K562 (cell line): ENCODE measurements around the gene PLPPR2. TPM values are rescaled to one million over a fixed set of nuclear protein-coding genes. Genes with fewer than 3 reads are reported as not detected.

Experiments used
- ATAC-seq: fragments of 200-7000 bp; cut with Tn5 transposase; 3 replicates; pipeline ENCODE4 v1.9.1; 2020; ENCODE audit warnings: moderate library complexity
- BruUV-seq: library from RNA; stranded (reverse); fragments of 400-500 nt; replicated peaks from 2 replicates; lab custom pipeline; 2021; lab: Mats Ljungman, UMichigan
- CTCF ChIA-PET: fragments of 300-600 bp; formaldehyde crosslinking; extraction: SDS; loops from one replicate; lab custom pipeline; 2021; ENCODE audit warnings: low intra/inter-chr PET ratio; lab: Yijun Ruan, JAX
- POLR2A ChIA-PET: fragments of 300-600, 350-650 bp; sonication (Branson Sonifier 250); formaldehyde crosslinking; extraction: SDS; loops from one replicate; lab custom pipeline; 2021; ENCODE audit warnings: antibody characterized with exemption, inconsistent platforms; lab: Yijun Ruan, JAX
- DNase-seq, 4 experiments: peaks; one replicate each; pipeline versions ENCODE4 v3.0.0 to v3.0.0-alpha.2; 2011 to 2018; ENCODE audit warnings: low spot score in 3 of 4, mixed read lengths in 3 of 4; ENCODE audit errors: extremely low read depth in 1 of 4
- FAIRE-seq: peaks from 2 replicates; lab custom pipeline; 2011; peaks lifted over from hg19 to GRCh38; lab: Jason Lieb, UNC
- H2AFZ ChIP-seq: 2 replicates; pipeline ENCODE4 v1.6.0; 2011; ENCODE audit warnings: low read depth, low read length, control low read depth, inconsistent platforms
- H3K27ac ChIP-seq: fragments of 200-600 bp; 3 replicates; pipeline ENCODE4 v1.8.0; 2011; ENCODE audit warnings: low read depth, mild to moderate bottlenecking, control low read depth, inconsistent platforms, low read length, moderate library complexity, mixed read lengths; ENCODE audit errors: extremely low read depth
- H3K27me3 ChIP-seq, 2 experiments: fragments of 300-600 bp in 1 of 2; 2 replicates in 1 of 2; 3 replicates in 1 of 2; pipeline versions ENCODE4 v1.6.0 to v1.8.0; 2011; ENCODE audit warnings: inconsistent platforms in 2 of 2, low read length in 2 of 2, mild to moderate bottlenecking in 1 of 2, mixed read lengths in 1 of 2, moderate library complexity in 1 of 2; ENCODE audit not compliant: control insufficient read depth in 2 of 2, insufficient read depth in 2 of 2
- H3K36me3 ChIP-seq: fragments of 300-600 bp; 3 replicates; pipeline ENCODE4 v1.8.0; 2011; ENCODE audit warnings: mild to moderate bottlenecking, low read length, inconsistent platforms; ENCODE audit not compliant: control insufficient read depth, insufficient read depth
- H3K4me1 ChIP-seq, 2 experiments: fragments of 200-600 bp in 1 of 2; replicated peaks in 1 of 2; 2 replicates in 1 of 2; 3 replicates in 1 of 2; pipeline versions ENCODE4 v1.5.1 to v1.8.0; 2011; ENCODE audit warnings: inconsistent platforms in 2 of 2, low read length in 2 of 2, mild to moderate bottlenecking in 1 of 2, mixed read lengths in 1 of 2, moderate library complexity in 1 of 2; ENCODE audit not compliant: control insufficient read depth in 2 of 2, insufficient read depth in 2 of 2
- H3K4me2 ChIP-seq: 2 replicates; pipeline ENCODE4 v1.6.1; 2011; ENCODE audit warnings: low read length, control low read depth, inconsistent platforms, mixed read lengths; ENCODE audit not compliant: insufficient read depth
- H3K4me3 ChIP-seq: fragments of 200-600 bp; sonication (generic), shearing (Covaris generic); 2 replicates; pipeline ENCODE4 v1.5.1; 2016; ENCODE audit warnings: control low read depth, inconsistent platforms
- H3K79me2 ChIP-seq: fragments of 200-600 bp; 3 replicates; pipeline ENCODE4 v1.8.0; 2011; ENCODE audit warnings: low read length, inconsistent platforms; ENCODE audit not compliant: control insufficient read depth, insufficient read depth
- H3K9ac ChIP-seq, 2 experiments: 2 replicates each; pipeline versions ENCODE4 v1.6.0 to v1.6.1; 2011; ENCODE audit warnings: low read depth in 2 of 2, low read length in 2 of 2, control low read depth in 1 of 2, inconsistent platforms in 1 of 2, mild to moderate bottlenecking in 1 of 2, mixed read lengths in 1 of 2; ENCODE audit not compliant: insufficient read depth in 1 of 2
- H3K9me1 ChIP-seq: one replicate; pipeline ENCODE4 v1.6.0; 2011; ENCODE audit warnings: inconsistent platforms, mild to moderate bottlenecking, low read length, moderate library complexity; ENCODE audit not compliant: control insufficient read depth, insufficient read depth
- H3K9me3 ChIP-seq: replicated peaks from 2 replicates; pipeline ENCODE4 v1.5.1; 2011; ENCODE audit warnings: low read depth, low read length, inconsistent platforms; ENCODE audit not compliant: control insufficient read depth, insufficient read depth
- H4K20me1 ChIP-seq: replicated peaks from 2 replicates; pipeline ENCODE4 v1.6.1; 2011; ENCODE audit warnings: low read length, inconsistent platforms, mixed read lengths; ENCODE audit not compliant: control insufficient read depth, insufficient read depth
- CREM ChIP-seq: IDR thresholded peaks from 2 replicates; pipeline ENCODE4 v1.6.1; 2014; ENCODE audit warnings: antibody characterized with exemption, low read depth
- DNMT1 ChIP-seq: fragments of 450-650 bp; IDR thresholded peaks from 2 replicates; pipeline ENCODE4 v1.6.1; 2016; ENCODE audit warnings: antibody characterized with exemption, mild to moderate bottlenecking
- HIVEP1 ChIP-seq: fragments of 250-450 bp; sonication (Bioruptor Pico); IDR thresholded peaks from 2 replicates; pipeline ENCODE4 v1.4.0; 2020; ENCODE audit warnings: mild to moderate bottlenecking
- MAFK ChIP-seq: IDR thresholded peaks from 2 replicates; pipeline ENCODE4 v1.6.1; 2011; ENCODE audit warnings: low read length, improper control_type of control experiment
- RBM14 ChIP-seq: fragments of 200-400 bp; formaldehyde crosslinking; IDR thresholded peaks from 2 replicates; pipeline ENCODE4 v1.6.1; 2018; ENCODE audit warnings: low read depth, mild to moderate bottlenecking, low read length, moderate library complexity, borderline replicate concordance; ENCODE audit not compliant: insufficient read depth
- STAT5A ChIP-seq: IDR thresholded peaks from 2 replicates; pipeline ENCODE4 v1.6.1; 2012; ENCODE audit warnings: low read length, inconsistent platforms, borderline replicate concordance
- TBL1XR1 ChIP-seq, 2 experiments: IDR thresholded peaks; 2 replicates each; pipeline ENCODE4 v1.6.1; 2012; ENCODE audit warnings: improper control_type of control experiment in 2 of 2, low read length in 2 of 2, mild to moderate bottlenecking in 1 of 2
- U2AF1 ChIP-seq: fragments of 200-400 bp; formaldehyde crosslinking; optimal IDR thresholded peaks from 2 replicates; pipeline ENCODE3; 2017; ENCODE audit warnings: mild to moderate bottlenecking, low read depth, low read length, moderate library complexity
- ZNF445 ChIP-seq: fragments of 250-450 bp; sonication (Bioruptor Pico); IDR thresholded peaks from 2 replicates; pipeline ENCODE4 v1.4.0; 2020; ENCODE audit warnings: low read depth, mild to moderate bottlenecking, moderate library complexity
- ZNF695 ChIP-seq: fragments of 450-650 bp; formaldehyde crosslinking; IDR thresholded peaks from 2 replicates; pipeline ENCODE4 v1.4.0; 2020; ENCODE audit warnings: mild to moderate bottlenecking, moderate library complexity
- WGBS: fragments of 100-300 bp; shearing (Covaris generic); methylation state at CpG from one replicate; pipeline ENCODE4 v1.1.6; 2016; ENCODE audit warnings: low coverage, mixed read lengths; ENCODE audit not compliant: insufficient coverage; ENCODE audit errors: missing lambda C conversion rate; 5-methylcytosine and 5-hydroxymethylcytosine counted together
- in situ Hi-C: fragments of 300-500 bp; cut with MboI; formaldehyde crosslinking; loops from 4 replicates; pipeline ENCODE4 v1.15.0; 2018; ENCODE audit warnings: inconsistent platforms, mixed read lengths
- intact Hi-C: fragments of 100-400 bp; cut with micrococcal nuclease; formaldehyde crosslinking; loops from 2 replicates; pipeline ENCODE4 v1.14.2; 2022
- polyA plus RNA-seq, 8 experiments: library from polyadenylated mRNA; depleted of rRNA in 4 of 8; stranded (reverse) in 5 of 8; unstranded in 3 of 8; fragments of >200 nt; fragmentation: Nextera tagmentation in 2 of 8; fragmentation: Illumina TruSeq in 1 of 8; extraction: Ambion mirVana in 2 of 8; extraction: Trizol in 1 of 8; gene quantifications; 2 replicates each; pipeline versions ENCODE4 v1.2.1 to v1.2.3, GENCODE V29; 2011 to 2014; ENCODE audit warnings: inconsistent platforms in 1 of 8, missing spikeins in 1 of 8
- total RNA-seq, 7 experiments: library from RNA; depleted of rRNA in 6 of 7; stranded (reverse); fragments of >200 nt in 6 of 7; fragmentation: Illumina TruSeq in 2 of 7; extraction: Trizol in 2 of 7; gene quantifications; 2 replicates each; pipeline versions ENCODE4 v1.2.1 to v1.2.3, GENCODE V29; 2011 to 2021; ENCODE audit warnings: low replicate concordance in 1 of 7
- TF ChIP-seq, protein P1 (sequence below): fragments of 450-650 bp; IDR thresholded peaks from 2 replicates; pipeline ENCODE4 v1.6.1; 2016; ENCODE audit warnings: borderline replicate concordance
- TF ChIP-seq, protein P2 (sequence below), 2 experiments: IDR thresholded peaks in 1 of 2; conservative IDR thresholded peaks in 1 of 2; 2 replicates each; pipeline ENCODE4 v1.6.1; 2016; ENCODE audit warnings: low read depth in 2 of 2, mild to moderate bottlenecking in 1 of 2, missing compliant biosample characterization in 1 of 2, missing genetic modification characterization in 1 of 2, moderate library complexity in 1 of 2
- TF ChIP-seq, protein P3 (sequence below): fragments of 250-450 bp; sonication (Bioruptor Pico); IDR thresholded peaks from 2 replicates; pipeline ENCODE4 v1.5.0; 2020; ENCODE audit warnings: mild to moderate bottlenecking, borderline replicate concordance

Gene PLPPR2
- total and polyA plus RNA-seq, 9 of the 15 experiments (the other 6 are each of a cell fraction or from before 2014, with no cell fraction given), result 0.49 to 15.9 (median 3.4) TPM

DNA sequence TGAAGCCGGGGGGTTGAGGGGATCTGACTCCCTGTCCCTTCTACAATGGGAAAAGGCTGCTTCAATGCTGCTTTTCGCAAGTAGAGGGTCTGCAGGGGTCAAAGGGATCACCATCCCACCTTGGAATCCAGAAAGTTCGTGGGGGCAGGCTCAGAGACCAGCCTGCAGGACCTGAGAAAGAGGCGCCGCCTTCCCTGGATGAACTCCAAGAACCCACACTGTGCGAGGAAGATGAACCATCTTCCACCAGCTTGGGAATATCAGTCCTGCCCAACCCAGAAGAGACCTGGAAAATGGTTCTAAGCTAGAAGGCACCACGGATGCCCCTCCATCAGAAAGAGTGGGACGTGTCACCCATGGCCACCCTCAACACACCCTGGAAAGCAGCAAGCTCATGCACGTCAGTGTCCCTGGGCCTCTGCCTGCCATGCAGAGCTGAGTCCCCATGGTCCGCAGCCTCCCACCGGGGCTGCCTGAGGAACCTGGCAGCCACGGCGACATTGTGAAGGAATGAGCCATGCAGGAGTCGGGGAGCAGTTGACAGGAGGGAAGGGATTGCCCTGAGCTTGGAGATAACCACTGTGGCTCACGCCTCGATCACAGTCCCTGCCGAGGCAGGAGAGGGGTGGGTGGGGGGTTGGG lies 30.4 kb upstream of the PLPPR2 start:
- H3K9ac ChIP-seq, result peak overlapping the region in 1 of 2 experiments; percentile 69; a peak in 2 of 4 replicates
- no peaks in the 10 kb centered on the region for H3K27me3 ChIP-seq
- H3K27ac ChIP-seq, result peak overlapping the region; percentile 27; the same call in 1 of the 3 replicates
- no peaks in the 10 kb centered on the region for H4K20me1 ChIP-seq
- H3K4me1 ChIP-seq, result peaks cover 17 to 19% of the 10 kb centered on the region in 2 experiments; a peak in 4 of 5 replicates
- no peaks in the 10 kb centered on the region for H3K9me1 ChIP-seq
- H3K4me3 ChIP-seq, result no peak overlapping the region
- H3K4me2 ChIP-seq, result no peak overlapping the region
- no TSS peak for BruUV-seq
- no peaks in the 10 kb centered on the region for H3K9me3 ChIP-seq
- in situ Hi-C loops (no loop called here), intact Hi-C loops (no loop called here)
- FAIRE-seq (no peak), ATAC-seq (no peak), DNase-seq (no peak)
- 45% methylated on average over 13 of the region's 17 CpGs for WGBS
- no peaks in the 10 kb centered on the region for H3K36me3 ChIP-seq
- H3K79me2 ChIP-seq, result no peaks in the 10 kb centered on the region
- ChIA-PET POLR2A (interaction anchor here (0.6 to 1.6 kb wide), 6 partner anchors 13 to 594 kb away, joined by 3 to 7 read pairs (median 3); partner anchors contain the start of genes CCDC159 and RAB3D), CTCF (interaction anchor here (0.7 kb wide), 1 partner anchor 57 kb away, joined by 3 read pairs; no protein-coding TSS in a partner anchor)
- H2AFZ ChIP-seq, result peak overlapping the region; percentile 25; the same call in 1 of the 2 replicates
- no peak for TF ChIP-seq CREM
- TF ChIP-seq HIVEP1 (CRISPR knock-in tag), result no peak
- TF ChIP-seq DNMT1, result no peak
- TF ChIP-seq, protein P1, sequence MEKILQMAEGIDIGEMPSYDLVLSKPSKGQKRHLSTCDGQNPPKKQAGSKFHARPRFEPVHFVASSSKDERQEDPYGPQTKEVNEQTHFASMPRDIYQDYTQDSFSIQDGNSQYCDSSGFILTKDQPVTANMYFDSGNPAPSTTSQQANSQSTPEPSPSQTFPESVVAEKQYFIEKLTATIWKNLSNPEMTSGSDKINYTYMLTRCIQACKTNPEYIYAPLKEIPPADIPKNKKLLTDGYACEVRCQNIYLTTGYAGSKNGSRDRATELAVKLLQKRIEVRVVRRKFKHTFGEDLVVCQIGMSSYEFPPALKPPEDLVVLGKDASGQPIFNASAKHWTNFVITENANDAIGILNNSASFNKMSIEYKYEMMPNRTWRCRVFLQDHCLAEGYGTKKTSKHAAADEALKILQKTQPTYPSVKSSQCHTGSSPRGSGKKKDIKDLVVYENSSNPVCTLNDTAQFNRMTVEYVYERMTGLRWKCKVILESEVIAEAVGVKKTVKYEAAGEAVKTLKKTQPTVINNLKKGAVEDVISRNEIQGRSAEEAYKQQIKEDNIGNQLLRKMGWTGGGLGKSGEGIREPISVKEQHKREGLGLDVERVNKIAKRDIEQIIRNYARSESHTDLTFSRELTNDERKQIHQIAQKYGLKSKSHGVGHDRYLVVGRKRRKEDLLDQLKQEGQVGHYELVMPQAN, result no peak
- TF ChIP-seq MAFK, result no peak
- TF ChIP-seq, protein P2, sequence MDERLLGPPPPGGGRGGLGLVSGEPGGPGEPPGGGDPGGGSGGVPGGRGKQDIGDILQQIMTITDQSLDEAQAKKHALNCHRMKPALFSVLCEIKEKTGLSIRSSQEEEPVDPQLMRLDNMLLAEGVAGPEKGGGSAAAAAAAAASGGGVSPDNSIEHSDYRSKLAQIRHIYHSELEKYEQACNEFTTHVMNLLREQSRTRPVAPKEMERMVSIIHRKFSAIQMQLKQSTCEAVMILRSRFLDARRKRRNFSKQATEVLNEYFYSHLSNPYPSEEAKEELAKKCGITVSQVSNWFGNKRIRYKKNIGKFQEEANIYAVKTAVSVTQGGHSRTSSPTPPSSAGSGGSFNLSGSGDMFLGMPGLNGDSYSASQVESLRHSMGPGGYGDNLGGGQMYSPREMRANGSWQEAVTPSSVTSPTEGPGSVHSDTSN (CRISPR knock-in tag; IDR thresholded peaks at IDR 0.05; ENCODE audit: low read depth), result no peak
- TF ChIP-seq, protein P2 (tag; conservative IDR thresholded peaks at IDR 0.05; ENCODE audit: low read depth), result no peak
- TF ChIP-seq U2AF1, result no peak
- no peak for TF ChIP-seq ZNF445 (CRISPR knock-in tag)
- TF ChIP-seq RBM14, result no peak
- TF ChIP-seq, protein P3, sequence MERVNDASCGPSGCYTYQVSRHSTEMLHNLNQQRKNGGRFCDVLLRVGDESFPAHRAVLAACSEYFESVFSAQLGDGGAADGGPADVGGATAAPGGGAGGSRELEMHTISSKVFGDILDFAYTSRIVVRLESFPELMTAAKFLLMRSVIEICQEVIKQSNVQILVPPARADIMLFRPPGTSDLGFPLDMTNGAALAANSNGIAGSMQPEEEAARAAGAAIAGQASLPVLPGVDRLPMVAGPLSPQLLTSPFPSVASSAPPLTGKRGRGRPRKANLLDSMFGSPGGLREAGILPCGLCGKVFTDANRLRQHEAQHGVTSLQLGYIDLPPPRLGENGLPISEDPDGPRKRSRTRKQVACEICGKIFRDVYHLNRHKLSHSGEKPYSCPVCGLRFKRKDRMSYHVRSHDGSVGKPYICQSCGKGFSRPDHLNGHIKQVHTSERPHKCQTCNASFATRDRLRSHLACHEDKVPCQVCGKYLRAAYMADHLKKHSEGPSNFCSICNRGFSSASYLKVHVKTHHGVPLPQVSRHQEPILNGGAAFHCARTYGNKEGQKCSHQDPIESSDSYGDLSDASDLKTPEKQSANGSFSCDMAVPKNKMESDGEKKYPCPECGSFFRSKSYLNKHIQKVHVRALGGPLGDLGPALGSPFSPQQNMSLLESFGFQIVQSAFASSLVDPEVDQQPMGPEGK (CRISPR knock-in tag), result no peak
- no peak for TF ChIP-seq STAT5A
- no peak for TF ChIP-seq ZNF695 (CRISPR knock-in tag)
- no peak for TF ChIP-seq TBL1XR1 (IDR thresholded peaks at IDR 0.05; ENCODE audit: low read length in 2 of 2)
